ENCODE results near the gene EFCC1.

DNA sequence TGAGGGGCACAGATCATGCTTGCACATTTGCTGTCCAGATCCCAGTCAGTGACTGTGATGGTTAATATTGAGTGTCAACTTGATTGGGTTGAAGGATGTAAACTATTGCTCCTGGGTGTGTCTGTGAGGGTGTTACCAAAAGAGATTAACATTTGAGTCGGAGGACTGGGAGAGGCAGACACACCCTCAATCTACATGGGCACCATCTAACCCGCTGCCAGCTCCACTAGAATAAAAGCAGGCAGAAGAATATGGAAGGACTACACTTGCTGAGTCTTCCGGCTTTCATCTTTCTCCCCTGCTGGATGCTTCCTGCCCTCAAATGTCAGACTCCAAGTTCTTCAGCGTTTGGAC lies 64.6 kb downstream of the EFCC1 start:
- TF ChIP-seq, protein P1, sequence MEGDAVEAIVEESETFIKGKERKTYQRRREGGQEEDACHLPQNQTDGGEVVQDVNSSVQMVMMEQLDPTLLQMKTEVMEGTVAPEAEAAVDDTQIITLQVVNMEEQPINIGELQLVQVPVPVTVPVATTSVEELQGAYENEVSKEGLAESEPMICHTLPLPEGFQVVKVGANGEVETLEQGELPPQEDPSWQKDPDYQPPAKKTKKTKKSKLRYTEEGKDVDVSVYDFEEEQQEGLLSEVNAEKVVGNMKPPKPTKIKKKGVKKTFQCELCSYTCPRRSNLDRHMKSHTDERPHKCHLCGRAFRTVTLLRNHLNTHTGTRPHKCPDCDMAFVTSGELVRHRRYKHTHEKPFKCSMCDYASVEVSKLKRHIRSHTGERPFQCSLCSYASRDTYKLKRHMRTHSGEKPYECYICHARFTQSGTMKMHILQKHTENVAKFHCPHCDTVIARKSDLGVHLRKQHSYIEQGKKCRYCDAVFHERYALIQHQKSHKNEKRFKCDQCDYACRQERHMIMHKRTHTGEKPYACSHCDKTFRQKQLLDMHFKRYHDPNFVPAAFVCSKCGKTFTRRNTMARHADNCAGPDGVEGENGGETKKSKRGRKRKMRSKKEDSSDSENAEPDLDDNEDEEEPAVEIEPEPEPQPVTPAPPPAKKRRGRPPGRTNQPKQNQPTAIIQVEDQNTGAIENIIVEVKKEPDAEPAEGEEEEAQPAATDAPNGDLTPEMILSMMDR (IDR thresholded peaks at IDR 0.05), result no peak
- TF ChIP-seq POLR2A (IDR thresholded peaks at IDR 0.05), result no peak
